Sigmoid colon (tissue), 3 donors: Measurements from ENCODE around the gene BCL3.

Experiments used
- POLR2A ChIP-seq, 2 donors: fragments of 450-650 bp; IDR thresholded peaks; one replicate each; pipeline ENCODE4 v1.6.1; 2016; ENCODE audit warnings: antibody characterized with exemption in 2 of 2, mild to moderate bottlenecking in 2 of 2, moderate library complexity in 2 of 2
- TF ChIP-seq, protein P1 (sequence below), 4 experiments: fragments of 450-650 bp in 3 of 4; fragments of 200-600 bp in 1 of 4; IDR thresholded peaks; one replicate each; pipeline ENCODE4 v1.5.1; 2016 to 2019; ENCODE audit warnings: antibody characterized with exemption in 4 of 4, mild to moderate bottlenecking in 3 of 4, moderate library complexity in 2 of 4

DNA sequence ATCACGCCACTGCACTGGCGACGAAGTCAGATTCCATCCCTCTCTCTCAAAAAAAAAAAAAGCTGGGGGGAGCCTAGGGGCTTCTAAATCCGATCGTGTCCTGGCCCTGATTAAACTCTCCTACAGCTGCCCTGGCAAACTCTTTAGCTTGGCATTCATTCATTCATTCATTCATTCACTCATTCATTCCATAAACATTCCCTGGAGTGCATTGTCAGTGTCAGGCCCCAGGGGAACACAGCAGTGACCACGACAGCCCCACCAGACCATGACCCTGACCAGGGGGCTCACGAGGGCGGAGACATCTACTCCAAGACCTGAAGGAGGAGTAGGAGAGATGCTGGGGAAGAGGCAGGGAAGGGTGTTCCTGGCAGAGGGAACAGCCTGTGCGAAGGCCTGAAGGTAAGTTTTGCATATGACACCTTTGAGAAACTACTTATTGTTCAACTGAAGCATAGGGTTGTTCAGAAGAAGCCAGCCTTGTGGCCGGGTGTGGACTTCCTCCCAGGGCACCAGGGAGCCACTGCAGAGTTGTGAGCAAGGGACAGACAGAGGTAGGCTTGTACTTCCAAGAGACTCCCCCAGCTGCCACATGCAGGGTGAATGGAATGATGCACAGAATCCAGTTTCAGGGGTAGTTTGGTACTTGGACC lies 25.1 kb upstream of the BCL3 start:
- TF ChIP-seq, protein P1, sequence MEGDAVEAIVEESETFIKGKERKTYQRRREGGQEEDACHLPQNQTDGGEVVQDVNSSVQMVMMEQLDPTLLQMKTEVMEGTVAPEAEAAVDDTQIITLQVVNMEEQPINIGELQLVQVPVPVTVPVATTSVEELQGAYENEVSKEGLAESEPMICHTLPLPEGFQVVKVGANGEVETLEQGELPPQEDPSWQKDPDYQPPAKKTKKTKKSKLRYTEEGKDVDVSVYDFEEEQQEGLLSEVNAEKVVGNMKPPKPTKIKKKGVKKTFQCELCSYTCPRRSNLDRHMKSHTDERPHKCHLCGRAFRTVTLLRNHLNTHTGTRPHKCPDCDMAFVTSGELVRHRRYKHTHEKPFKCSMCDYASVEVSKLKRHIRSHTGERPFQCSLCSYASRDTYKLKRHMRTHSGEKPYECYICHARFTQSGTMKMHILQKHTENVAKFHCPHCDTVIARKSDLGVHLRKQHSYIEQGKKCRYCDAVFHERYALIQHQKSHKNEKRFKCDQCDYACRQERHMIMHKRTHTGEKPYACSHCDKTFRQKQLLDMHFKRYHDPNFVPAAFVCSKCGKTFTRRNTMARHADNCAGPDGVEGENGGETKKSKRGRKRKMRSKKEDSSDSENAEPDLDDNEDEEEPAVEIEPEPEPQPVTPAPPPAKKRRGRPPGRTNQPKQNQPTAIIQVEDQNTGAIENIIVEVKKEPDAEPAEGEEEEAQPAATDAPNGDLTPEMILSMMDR (IDR thresholded peaks at IDR 0.05) = no peak
- TF ChIP-seq POLR2A (IDR thresholded peaks at IDR 0.05) = no peak
